CD4-positive, alpha-beta T cell (primary cell): ENCODE measurements around the gene DSCAML1. TPM values are rescaled to one million over a fixed set of nuclear protein-coding genes. Genes with fewer than 3 reads are reported as not detected.

Source experiments
- ATAC-seq: fragments of 200-7000 bp; cut with Tn5 transposase; one replicate; pipeline ENCODE4 v1.10.0; 2022; ENCODE audit warnings: mild to moderate bottlenecking; ENCODE audit not compliant: poor library complexity
- CTCF ChIA-PET: fragments of 350-600 bp; sonication (Branson Sonifier 250); formaldehyde crosslinking; loops from one replicate; lab custom pipeline; 2021; ENCODE audit warnings: antibody characterized with exemption, inconsistent platforms; lab: Charles Lee
- POLR2A ChIA-PET: fragments of 350-600 bp; sonication (Branson Sonifier 250); formaldehyde crosslinking; loops from one replicate; lab custom pipeline; 2021; ENCODE audit warnings: antibody characterized with exemption, inconsistent platforms; lab: Charles Lee
- DNase-seq, 14 experiments: peaks; one replicate each; pipeline ENCODE4 v3.0.0-alpha.2; 2013 to 2020; ENCODE audit warnings: mixed read lengths in 2 of 14
- H3K27ac ChIP-seq, 2 donors: one replicate each; pipeline versions ENCODE4 v1.5.1 to v1.7.0; 2013; ENCODE audit warnings: low read length in 2 of 2, low read depth in 1 of 2, mild to moderate bottlenecking in 1 of 2
- H3K27me3 ChIP-seq, 2 experiments: 1 replicate in 1 of 2; 2 replicates in 1 of 2; pipeline versions ENCODE4 v1.6.1 to v1.7.0; 2013; ENCODE audit warnings: low read length in 2 of 2, control low read depth in 1 of 2, mild to moderate bottlenecking in 1 of 2, moderate library complexity in 1 of 2; ENCODE audit not compliant: insufficient read depth in 2 of 2, control insufficient read depth in 1 of 2
- H3K36me3 ChIP-seq: one replicate; pipeline ENCODE4 v1.6.1; 2013; ENCODE audit warnings: low read length, control low read depth; ENCODE audit not compliant: insufficient read depth
- H3K4me1 ChIP-seq: one replicate; pipeline ENCODE4 v1.6.1; 2013; ENCODE audit warnings: low read length, control low read depth; ENCODE audit not compliant: insufficient read depth
- H3K4me3 ChIP-seq: one replicate; pipeline ENCODE4 v1.5.1; 2013; ENCODE audit warnings: mild to moderate bottlenecking, low read length, moderate library complexity
- H3K9me3 ChIP-seq, 2 experiments: 1 replicate in 1 of 2; 2 replicates in 1 of 2; pipeline versions ENCODE4 v1.6.1 to v1.7.0; 2013; ENCODE audit warnings: low read length in 2 of 2, mild to moderate bottlenecking in 2 of 2, control low read depth in 1 of 2, moderate library complexity in 1 of 2; ENCODE audit not compliant: control insufficient read depth in 1 of 2, insufficient read depth in 1 of 2
- H3K27ac Mint-ChIP-seq: one replicate; pipeline ENCODE4 v1.8.0; 2020; ENCODE audit warnings: mixed read lengths
- H3K27me3 Mint-ChIP-seq: one replicate; pipeline ENCODE4 v1.8.0; 2021; ENCODE audit warnings: mixed read lengths
- H3K36me3 Mint-ChIP-seq: one replicate; pipeline ENCODE4 v1.8.0; 2021; ENCODE audit warnings: low read depth, mixed read lengths
- H3K4me1 Mint-ChIP-seq: one replicate; pipeline ENCODE4 v1.8.0; 2021; ENCODE audit warnings: low read depth, mixed read lengths
- H3K4me3 Mint-ChIP-seq: one replicate; pipeline ENCODE4 v1.8.0; 2020; ENCODE audit warnings: mild to moderate bottlenecking, mixed read lengths
- H3K9me3 Mint-ChIP-seq: one replicate; pipeline ENCODE4 v1.8.0; 2020; ENCODE audit warnings: mixed read lengths
- intact Hi-C, 2 experiments: fragments of 100-400 bp; cut with DNase I in 1 of 2; cut with micrococcal nuclease in 1 of 2; formaldehyde crosslinking; loops; one replicate each; pipeline versions ENCODE4 v1.15.1 to v1.9.0; 2023 to 2025; cut with DNase I, micrococcal nuclease
- total RNA-seq, 174 experiments: library from RNA in 2 of 174; stranded (reverse) in 2 of 174; gene quantifications; one replicate each; pipeline ENCODE4 v1.2.3 and lab custom pipeline; 2021 to 2026
- TF ChIP-seq, protein P1 (sequence below): fragments of 200-600 bp; IDR thresholded peaks from one replicate; pipeline ENCODE4 v1.8.0; 2022; ENCODE audit warnings: antibody characterized with exemption, mild to moderate bottlenecking

Gene DSCAML1
- total RNA-seq, 2 experiments from 2014 or later: 0.22 to 0.61 TPM

DNA sequence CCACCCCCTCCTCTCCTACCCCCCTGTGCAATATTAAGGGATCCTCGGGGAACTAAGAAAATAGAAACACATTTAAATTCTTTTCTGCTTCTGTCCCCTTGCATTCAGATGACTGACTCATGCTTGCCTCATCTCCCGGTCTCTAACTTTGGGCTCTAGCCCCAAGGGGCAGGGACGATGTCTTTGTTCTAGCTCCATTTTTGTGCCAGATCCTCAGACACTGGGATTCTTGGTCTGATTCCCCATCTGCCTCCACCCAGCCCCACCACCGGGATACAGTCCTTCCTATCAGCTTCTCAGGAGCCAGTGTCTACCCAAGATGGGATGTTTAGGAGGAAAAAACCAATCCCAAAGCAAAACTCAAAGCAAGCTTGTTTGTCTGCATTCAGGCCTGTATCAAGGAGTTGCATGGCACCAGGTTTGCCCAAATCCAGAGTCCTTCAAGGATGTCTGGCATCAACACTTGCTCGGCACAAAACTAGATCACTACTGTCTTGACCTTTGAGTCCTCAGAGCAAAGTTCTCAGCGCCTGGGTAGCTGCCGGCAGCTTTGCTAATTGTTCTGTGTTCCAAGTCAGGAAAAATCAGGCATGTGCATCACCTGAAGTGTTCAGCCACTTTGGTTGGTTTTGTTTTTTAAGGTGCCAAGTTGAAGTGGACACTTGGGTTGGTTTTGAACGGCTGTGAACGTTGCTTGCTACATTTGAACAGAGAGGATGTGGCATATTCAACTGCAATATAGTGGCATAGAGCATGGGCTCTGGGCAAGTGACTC lies 212.8 kb downstream of the DSCAML1 start:
- Histone ChIP-seq H3K4me3 (no peak overlapping the region), H3K27ac (no peak overlapping the region), H3K27me3 (peaks cover 2 to 7% of the 10 kb centered on the region in 2 experiments), H3K4me1 (no peaks in the 10 kb centered on the region), H3K9me3 (peaks cover 0 to 4% of the 10 kb centered on the region in 2 experiments), H3K36me3 (no peaks in the 10 kb centered on the region)
- intact Hi-C loops: no loop called here
- Mint-ChIP-seq H3K27ac (no peak overlapping the region), H3K9me3 (no peaks in the 10 kb centered on the region), H3K27me3 (peaks cover 20% of the 10 kb centered on the region), H3K4me1 (no peaks in the 10 kb centered on the region), H3K36me3 (no peaks in the 10 kb centered on the region), H3K4me3 (no peak overlapping the region)
- TF ChIP-seq, protein P1, sequence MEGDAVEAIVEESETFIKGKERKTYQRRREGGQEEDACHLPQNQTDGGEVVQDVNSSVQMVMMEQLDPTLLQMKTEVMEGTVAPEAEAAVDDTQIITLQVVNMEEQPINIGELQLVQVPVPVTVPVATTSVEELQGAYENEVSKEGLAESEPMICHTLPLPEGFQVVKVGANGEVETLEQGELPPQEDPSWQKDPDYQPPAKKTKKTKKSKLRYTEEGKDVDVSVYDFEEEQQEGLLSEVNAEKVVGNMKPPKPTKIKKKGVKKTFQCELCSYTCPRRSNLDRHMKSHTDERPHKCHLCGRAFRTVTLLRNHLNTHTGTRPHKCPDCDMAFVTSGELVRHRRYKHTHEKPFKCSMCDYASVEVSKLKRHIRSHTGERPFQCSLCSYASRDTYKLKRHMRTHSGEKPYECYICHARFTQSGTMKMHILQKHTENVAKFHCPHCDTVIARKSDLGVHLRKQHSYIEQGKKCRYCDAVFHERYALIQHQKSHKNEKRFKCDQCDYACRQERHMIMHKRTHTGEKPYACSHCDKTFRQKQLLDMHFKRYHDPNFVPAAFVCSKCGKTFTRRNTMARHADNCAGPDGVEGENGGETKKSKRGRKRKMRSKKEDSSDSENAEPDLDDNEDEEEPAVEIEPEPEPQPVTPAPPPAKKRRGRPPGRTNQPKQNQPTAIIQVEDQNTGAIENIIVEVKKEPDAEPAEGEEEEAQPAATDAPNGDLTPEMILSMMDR: no peak
- CTCF ChIA-PET: no interaction called here
- ATAC-seq (no peak), DNase-seq (no peak)
- POLR2A ChIA-PET: no interaction called here

DNA sequence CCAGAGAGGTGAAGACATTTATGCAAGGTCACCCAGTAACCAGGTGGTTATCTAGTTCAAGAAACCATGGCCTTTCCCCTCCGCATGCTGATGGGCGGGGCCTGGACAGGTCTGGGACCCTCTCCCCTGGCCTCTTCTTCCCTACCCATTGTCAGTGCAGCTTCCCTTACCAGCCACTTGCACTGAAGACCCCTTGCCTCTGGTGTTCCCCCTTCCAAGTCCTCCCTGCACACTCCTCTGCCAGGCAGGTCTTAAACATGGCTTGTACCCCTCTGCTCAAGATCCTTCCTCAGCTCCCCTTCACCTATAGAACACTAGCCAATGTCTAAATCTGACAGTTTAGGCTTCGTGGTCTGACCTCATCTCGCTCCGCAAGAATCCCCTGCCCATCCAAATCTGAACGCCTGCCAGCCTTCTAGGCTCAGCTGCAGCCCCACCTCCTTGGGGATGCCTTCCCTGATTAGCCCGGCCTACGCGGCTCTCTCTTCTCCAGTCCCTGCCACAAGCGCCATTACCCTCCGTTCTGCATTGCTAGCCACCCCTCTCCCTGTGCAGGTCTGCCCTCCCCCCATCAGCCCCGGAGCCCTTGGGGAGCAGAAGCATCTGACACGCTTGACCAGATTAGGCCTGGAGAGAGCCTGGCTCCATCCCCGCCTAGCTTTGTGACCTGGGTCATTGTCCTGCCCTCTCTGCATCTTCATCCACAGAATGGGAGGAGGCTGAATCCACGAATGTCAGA lies 213.8 kb downstream of the DSCAML1 start:
- CTCF ChIA-PET: no interaction called here
- H3K36me3 ChIP-seq: no peaks in the 10 kb centered on the region
- H3K27ac ChIP-seq: no peak overlapping the region
- ATAC-seq (no peak), DNase-seq (no peak)
- H3K27me3 ChIP-seq: peaks cover 2 to 3% of the 10 kb centered on the region in 2 experiments
- Mint-ChIP-seq H3K9me3 (no peaks in the 10 kb centered on the region), H3K4me3 (no peak overlapping the region), H3K27me3 (peaks cover 27% of the 10 kb centered on the region), H3K36me3 (no peaks in the 10 kb centered on the region), H3K4me1 (no peaks in the 10 kb centered on the region), H3K27ac (no peak overlapping the region)
- no peak overlapping the region for H3K4me3 ChIP-seq
- POLR2A ChIA-PET: no interaction called here
- TF ChIP-seq, protein P1: no peak
- intact Hi-C loops: no loop called here
- H3K4me1 ChIP-seq: no peaks in the 10 kb centered on the region
- peaks cover 0 to 4% of the 10 kb centered on the region in 2 experiments for H3K9me3 ChIP-seq

DNA sequence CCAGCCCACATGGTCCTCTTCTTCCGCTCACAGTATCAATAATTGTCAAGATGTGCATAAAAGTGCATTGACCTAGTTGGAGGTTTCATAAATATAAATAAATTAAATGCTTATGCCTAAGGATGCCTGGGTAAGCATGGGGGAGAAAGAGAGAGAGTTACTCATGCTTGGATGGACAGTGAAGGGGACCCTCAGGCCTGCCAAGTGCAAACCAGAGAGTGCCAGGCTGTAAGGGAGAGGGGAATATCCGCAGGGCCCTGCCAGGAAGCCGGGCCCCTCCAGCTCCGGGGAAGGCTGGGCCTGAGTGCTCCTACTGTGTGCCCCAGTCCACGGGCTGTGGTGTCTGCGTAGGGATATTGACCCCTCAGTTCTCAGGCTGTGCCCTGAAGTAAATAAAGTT lies 214.6 kb downstream of the DSCAML1 start:
- H3K9me3 ChIP-seq: peaks cover 0 to 3% of the 10 kb centered on the region in 2 experiments
- ChIA-PET CTCF (no interaction called here), POLR2A (no interaction called here)

More for the DNA sequence above, 214.6 kb downstream of the DSCAML1 start:
- no peaks in the 10 kb centered on the region for H3K9me3 Mint-ChIP-seq
- intact Hi-C loops: no loop called here
- ATAC-seq: no peak
- Histone ChIP-seq H3K4me1 (no peaks in the 10 kb centered on the region), H3K4me3 (no peak overlapping the region), H3K36me3 (no peaks in the 10 kb centered on the region), H3K27me3 (no peaks in the 10 kb centered on the region), H3K27ac (no peak overlapping the region)
- DNase-seq: no peak
- H3K4me1 Mint-ChIP-seq: no peaks in the 10 kb centered on the region
- no peaks in the 10 kb centered on the region for H3K36me3 Mint-ChIP-seq
- H3K4me3 Mint-ChIP-seq: no peak overlapping the region
- TF ChIP-seq, protein P1: no peak
- peaks cover 27% of the 10 kb centered on the region for H3K27me3 Mint-ChIP-seq
- H3K27ac Mint-ChIP-seq: no peak overlapping the region
